Tibial nerve (tissue), 4 donors: ENCODE results near the gene PPCDC.

Experiments
- CTCF ChIP-seq, 5 experiments: fragments of 200-600 bp in 3 of 5; fragments of 450-650 bp in 2 of 5; sonication (generic) in 3 of 5; IDR thresholded peaks; one replicate each; pipeline ENCODE4 v1.5.1; 2016 to 2019; ENCODE audit warnings: antibody characterized with exemption in 5 of 5, mild to moderate bottlenecking in 3 of 5, moderate library complexity in 2 of 5
- EP300 ChIP-seq, 2 donors: sonication (generic); formaldehyde crosslinking; IDR thresholded peaks; one replicate each; pipeline ENCODE4 v1.6.1; 2017; ENCODE audit warnings: antibody characterized with exemption in 2 of 2, mild to moderate bottlenecking in 1 of 2
- POLR2A ChIP-seq, 2 donors: fragments of 450-650 bp; IDR thresholded peaks; one replicate each; pipeline ENCODE4 v1.6.1; 2017; ENCODE audit warnings: antibody characterized with exemption in 2 of 2, mild to moderate bottlenecking in 2 of 2, moderate library complexity in 2 of 2

DNA sequence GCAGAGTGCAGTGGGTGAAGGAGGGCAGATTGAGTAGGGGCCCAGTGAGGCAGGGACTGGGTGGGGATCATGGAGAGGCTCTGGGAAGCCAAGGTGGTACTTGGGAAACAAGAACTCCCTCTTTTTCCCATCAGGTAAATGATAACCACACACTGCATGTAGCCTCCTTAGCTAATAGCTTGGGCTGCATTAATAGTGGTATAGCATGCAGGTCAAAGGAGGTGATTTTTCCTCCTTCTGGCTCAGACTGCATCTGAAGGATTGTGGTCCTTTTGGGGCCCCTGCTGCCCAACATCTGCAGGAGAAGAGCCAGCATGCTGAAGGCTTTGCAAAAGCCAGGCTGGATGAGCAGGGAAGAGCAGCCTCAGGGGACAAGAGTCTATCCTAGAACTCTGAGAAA, 45.4 kb downstream of the PPCDC start:
- no peak for TF ChIP-seq EP300 (IDR thresholded peaks at IDR 0.05)
- no peak for TF ChIP-seq CTCF (IDR thresholded peaks at IDR 0.05)
- no peak for TF ChIP-seq POLR2A (IDR thresholded peaks at IDR 0.05)
